Esophagus squamous epithelium (tissue), 5 donors: ENCODE measurements around the gene ADGRL2. TPM values are rescaled to one million over a fixed set of nuclear protein-coding genes. Genes with fewer than 3 reads are reported as not detected.

Source experiments
- DNase-seq: peaks from one replicate; lab custom pipeline; 2025; lab: John Stamatoyannopoulos, UW
- H3K27ac ChIP-seq, 4 donors: fragments of 200-600 bp; sonication (generic); one replicate each; pipeline ENCODE4 v1.5.1; 2016 to 2019; ENCODE audit warnings: mild to moderate bottlenecking in 1 of 4
- H3K27me3 ChIP-seq, 4 donors: fragments of 200-600 bp; sonication (generic); 1 replicate in 3 of 4; 2 replicates in 1 of 4; pipeline versions ENCODE4 v1.5.1 to v1.6.0; 2017 to 2021; ENCODE audit warnings: antibody characterized with exemption in 1 of 4
- H3K36me3 ChIP-seq, 3 donors: fragments of 200-600 bp; sonication (generic); one replicate each; pipeline ENCODE4 v1.5.1; 2016 to 2019
- H3K4me1 ChIP-seq, 3 donors: fragments of 200-600 bp; sonication (generic); one replicate each; pipeline ENCODE4 v1.5.1; 2017 to 2019
- H3K4me3 ChIP-seq, 4 donors: fragments of 200-600 bp; sonication (generic); 1 replicate in 3 of 4; 2 replicates in 1 of 4; pipeline ENCODE4 v1.5.1; 2016 to 2019; ENCODE audit warnings: mild to moderate bottlenecking in 2 of 4, moderate library complexity in 1 of 4
- H3K9me3 ChIP-seq, 3 donors: fragments of 200-600 bp; sonication (generic); one replicate each; pipeline ENCODE4 v1.5.1; 2016 to 2019
- POLR2A ChIP-seq, 4 donors: fragments of 450-650 bp; IDR thresholded peaks; one replicate each; pipeline ENCODE4 v1.6.1; 2017; ENCODE audit warnings: antibody characterized with exemption in 4 of 4, mild to moderate bottlenecking in 4 of 4, moderate library complexity in 3 of 4
- WGBS, 2 donors: methylation state at CpG; one replicate each; pipeline ENCODE4 v1.1.5; 2018; 5-methylcytosine and 5-hydroxymethylcytosine counted together
- intact Hi-C: fragments of 100-400 bp; cut with DNase I; formaldehyde crosslinking; loops from one replicate; pipeline ENCODE4 v1.15.0; 2022
- total RNA-seq, 4 donors: library from RNA; depleted of rRNA; stranded (reverse); fragments of >200 nt; gene quantifications; one replicate each; pipeline ENCODE4 v1.1.0, GENCODE V29; 2016
- TF ChIP-seq, protein P1 (sequence below), 6 experiments: fragments of 450-650 bp in 4 of 6; fragments of 200-600 bp in 2 of 6; sonication (generic) in 2 of 6; IDR thresholded peaks; one replicate each; pipeline ENCODE4 v1.5.1; 2016 to 2019; ENCODE audit warnings: antibody characterized with exemption in 6 of 6, mild to moderate bottlenecking in 4 of 6, moderate library complexity in 4 of 6
- donor health status: DM: yes; HTN: yes; CAD: no.

The ADGRL2 gene
- total RNA-seq, 4 donors from 2014 or later = 37.2 to 63.7 (median 59.7) TPM

DNA sequence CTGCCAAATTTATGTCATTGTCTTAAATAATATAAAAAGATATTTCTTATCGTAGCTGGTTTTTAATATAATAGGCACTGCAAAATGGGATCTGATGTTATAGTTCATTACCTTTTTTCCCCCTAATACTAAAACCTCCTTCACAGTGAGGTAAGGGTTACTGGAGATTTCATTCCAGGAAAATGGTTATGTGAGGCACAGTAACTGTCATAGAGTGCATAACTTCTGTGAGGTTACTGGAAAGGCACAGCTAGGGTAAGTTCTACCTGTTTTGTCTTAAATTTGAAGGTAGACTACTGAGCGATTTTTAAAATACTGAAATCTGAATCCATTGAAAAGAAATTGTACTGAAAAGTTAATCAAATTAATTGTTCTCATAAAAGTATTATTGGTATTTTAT lies 13.0 kb downstream of the ADGRL2 start:
- Histone ChIP-seq H3K27me3 (peaks cover 0 to 3% (median 0%) of the 10 kb centered on the region in 4 donors), H3K4me3 (no peak overlapping the region), H3K9me3 (no peaks in the 10 kb centered on the region), H3K27ac (no peak overlapping the region), H3K4me1 (peaks cover 0 to 25% (median 0%) of the 10 kb centered on the region in 3 donors), H3K36me3 (peaks cover 0 to 4% (median 0%) of the 10 kb centered on the region in 3 donors)
- intact Hi-C loops = no loop called here
- no peak for DNase-seq
- WGBS, 2 donors = 79 to 91% methylated on average over 2 of the region's 2 CpGs
- TF ChIP-seq, protein P1, sequence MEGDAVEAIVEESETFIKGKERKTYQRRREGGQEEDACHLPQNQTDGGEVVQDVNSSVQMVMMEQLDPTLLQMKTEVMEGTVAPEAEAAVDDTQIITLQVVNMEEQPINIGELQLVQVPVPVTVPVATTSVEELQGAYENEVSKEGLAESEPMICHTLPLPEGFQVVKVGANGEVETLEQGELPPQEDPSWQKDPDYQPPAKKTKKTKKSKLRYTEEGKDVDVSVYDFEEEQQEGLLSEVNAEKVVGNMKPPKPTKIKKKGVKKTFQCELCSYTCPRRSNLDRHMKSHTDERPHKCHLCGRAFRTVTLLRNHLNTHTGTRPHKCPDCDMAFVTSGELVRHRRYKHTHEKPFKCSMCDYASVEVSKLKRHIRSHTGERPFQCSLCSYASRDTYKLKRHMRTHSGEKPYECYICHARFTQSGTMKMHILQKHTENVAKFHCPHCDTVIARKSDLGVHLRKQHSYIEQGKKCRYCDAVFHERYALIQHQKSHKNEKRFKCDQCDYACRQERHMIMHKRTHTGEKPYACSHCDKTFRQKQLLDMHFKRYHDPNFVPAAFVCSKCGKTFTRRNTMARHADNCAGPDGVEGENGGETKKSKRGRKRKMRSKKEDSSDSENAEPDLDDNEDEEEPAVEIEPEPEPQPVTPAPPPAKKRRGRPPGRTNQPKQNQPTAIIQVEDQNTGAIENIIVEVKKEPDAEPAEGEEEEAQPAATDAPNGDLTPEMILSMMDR (IDR thresholded peaks at IDR 0.05) = no peak
- no peak for TF ChIP-seq POLR2A (IDR thresholded peaks at IDR 0.05)

DNA sequence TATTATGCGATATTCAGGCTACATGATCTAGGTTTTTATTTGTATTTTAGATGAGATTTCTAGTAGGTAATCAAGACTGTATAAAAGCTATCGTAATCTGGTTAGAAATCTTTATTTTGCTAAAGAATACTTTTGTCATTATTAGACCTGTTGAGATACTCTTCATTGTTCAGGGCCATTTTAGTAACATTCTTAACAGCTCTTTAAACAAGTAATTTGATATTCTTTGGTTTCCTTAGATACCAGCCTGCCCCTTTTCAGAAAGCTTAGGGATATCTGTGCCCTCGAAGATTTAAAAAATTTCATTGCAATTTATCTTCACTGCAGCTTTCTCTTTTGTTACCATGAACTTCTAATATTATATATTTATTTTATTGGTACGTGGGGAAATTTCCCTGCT lies 18.9 kb downstream of the ADGRL2 start:
- H3K4me1 ChIP-seq = peaks cover 0 to 9% (median 0%) of the 10 kb centered on the region in 3 donors
- intact Hi-C loops = no loop called here
- TF ChIP-seq, protein P1 (IDR thresholded peaks at IDR 0.05) = no peak
- no peak for TF ChIP-seq POLR2A (IDR thresholded peaks at IDR 0.05)
- no peak for DNase-seq
- no peaks in the 10 kb centered on the region for H3K27me3 ChIP-seq
- no peaks in the 10 kb centered on the region for H3K36me3 ChIP-seq
- no peak overlapping the region for H3K27ac ChIP-seq
- H3K9me3 ChIP-seq = no peaks in the 10 kb centered on the region
- WGBS, 2 donors = 80 to 81% methylated on average over 4 of the region's 4 CpGs
- H3K4me3 ChIP-seq = no peak overlapping the region

DNA sequence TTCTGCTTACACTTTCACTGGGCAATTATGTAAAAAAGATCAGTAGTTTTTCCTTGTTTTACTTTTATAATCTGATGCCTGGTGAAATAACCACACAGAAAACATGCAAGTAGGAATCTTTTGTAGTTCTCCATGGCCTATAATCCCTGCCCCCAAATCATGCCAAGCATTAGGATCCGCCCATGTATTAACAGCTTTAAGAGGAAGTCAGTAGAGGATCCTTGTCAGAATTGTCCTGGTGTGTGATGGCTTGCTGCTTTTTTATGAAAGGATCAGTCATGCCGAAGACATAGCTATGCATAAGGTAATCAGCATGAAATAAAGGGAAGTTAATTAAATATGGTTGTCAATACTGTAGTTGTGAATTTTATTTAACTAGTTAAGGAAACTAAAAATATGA lies 20.0 kb downstream of the ADGRL2 start:
- Histone ChIP-seq H3K4me1 (peaks cover 0 to 9% (median 0%) of the 10 kb centered on the region in 3 donors), H3K4me3 (no peak overlapping the region), H3K36me3 (no peaks in the 10 kb centered on the region), H3K27me3 (no peaks in the 10 kb centered on the region), H3K27ac (no peak overlapping the region), H3K9me3 (no peaks in the 10 kb centered on the region)
- intact Hi-C loops = no loop called here
- DNase-seq = no peak
- WGBS, 2 donors = 66 to 73% methylated on average over 2 of the region's 2 CpGs
- TF ChIP-seq, protein P1 (IDR thresholded peaks at IDR 0.05) = no peak
- no peak for TF ChIP-seq POLR2A (IDR thresholded peaks at IDR 0.05)

DNA sequence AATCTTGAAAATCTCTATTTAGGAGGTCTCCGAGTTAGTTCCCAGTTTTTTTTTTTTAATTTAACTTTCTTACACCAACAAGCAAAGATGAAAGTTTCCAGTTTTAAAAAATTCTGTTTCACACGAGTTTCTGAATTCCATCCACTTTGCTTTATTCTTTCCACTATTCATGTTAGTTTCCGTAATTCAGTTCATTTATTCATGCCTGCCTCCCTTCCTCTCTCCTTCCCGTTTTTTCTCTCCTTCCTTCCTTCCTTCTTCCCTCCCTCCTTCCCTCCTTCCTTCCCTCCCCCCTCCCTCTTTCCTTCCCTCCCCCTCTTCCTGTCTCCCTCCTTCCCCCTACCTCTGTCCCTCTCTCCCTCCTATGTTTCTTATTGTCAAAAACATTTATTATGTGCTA lies 22.3 kb downstream of the ADGRL2 start:
- Histone ChIP-seq H3K27me3 (no peaks in the 10 kb centered on the region), H3K4me3 (no peak overlapping the region), H3K36me3 (no peaks in the 10 kb centered on the region), H3K9me3 (no peaks in the 10 kb centered on the region), H3K4me1 (peaks cover 0 to 9% (median 0%) of the 10 kb centered on the region in 3 donors), H3K27ac (no peak overlapping the region)
- TF ChIP-seq POLR2A (IDR thresholded peaks at IDR 0.05) = no peak
- TF ChIP-seq, protein P1 (IDR thresholded peaks at IDR 0.05) = no peak
- DNase-seq = no peak
- 69 to 78% methylated on average over 4 of the region's 4 CpGs for WGBS, 2 donors
- intact Hi-C loops = no loop called here

DNA sequence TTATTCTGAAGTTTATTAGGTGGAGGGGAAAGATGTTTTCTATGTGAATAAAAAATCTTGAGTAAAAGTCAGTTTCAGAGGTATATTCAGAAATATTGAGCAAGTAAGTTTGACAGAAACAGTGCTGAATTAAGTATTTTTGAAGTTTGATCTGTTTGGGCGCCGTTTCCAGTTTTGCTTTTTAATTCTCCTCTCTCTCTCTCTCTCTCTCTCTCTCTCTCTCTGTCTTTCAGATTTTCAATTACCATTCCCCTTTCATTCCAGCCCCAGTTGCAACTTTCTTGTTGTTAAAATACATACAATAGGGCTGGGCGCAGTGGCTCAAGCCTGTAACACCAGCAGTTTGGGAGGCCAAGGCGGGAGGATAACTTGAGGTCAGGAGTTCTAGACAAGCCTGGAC lies 24.0 kb downstream of the ADGRL2 start:
- Histone ChIP-seq H3K4me3 (no peak overlapping the region), H3K36me3 (no peaks in the 10 kb centered on the region), H3K4me1 (peaks cover 0 to 9% (median 0%) of the 10 kb centered on the region in 3 donors), H3K27ac (no peak overlapping the region), H3K9me3 (no peaks in the 10 kb centered on the region), H3K27me3 (no peaks in the 10 kb centered on the region)
- TF ChIP-seq, protein P1 (IDR thresholded peaks at IDR 0.05) = no peak
- no peak for TF ChIP-seq POLR2A (IDR thresholded peaks at IDR 0.05)
- WGBS, 2 donors = 66% methylated on average over 4 of the region's 4 CpGs
- no peak for DNase-seq
- intact Hi-C loops = no loop called here
